ACHN (cell line): ENCODE data around the gene DIAPH2.

ENCODE experiments used
- DNase-seq: peaks from one replicate; pipeline ENCODE4 v3.0.0-alpha.2; 2015
- in situ Hi-C: cut with HindIII; loops from 2 replicates; pipeline ENCODE4 v1.10.0; 2017; ENCODE audit warnings: low sequenced_read_pairs, low pct_ligation_motif_present, low pct_unique_long_range_greater_than_20kb

The DIAPH2 gene

DNA sequence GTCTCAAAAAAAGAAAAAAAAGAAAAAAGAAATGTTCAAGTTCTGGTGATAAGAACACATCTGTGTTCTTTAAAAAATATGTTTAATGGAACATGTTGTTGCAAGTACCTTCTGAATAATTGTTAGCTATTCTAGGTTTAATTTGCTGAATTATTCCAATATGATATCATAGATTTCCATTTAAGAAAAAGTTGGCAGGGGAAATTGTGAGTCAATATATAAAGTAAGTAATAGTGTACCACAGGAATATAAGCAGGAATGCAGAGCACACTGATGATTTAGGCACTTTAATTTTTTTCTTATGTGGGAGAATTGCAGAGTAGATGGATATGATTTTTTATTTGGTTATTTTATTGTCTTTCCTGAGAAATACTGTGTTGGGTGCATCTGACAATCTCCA lies 389.8 kb downstream of the DIAPH2 start:
- no peak for DNase-seq
- in situ Hi-C loops, result no loop called here

DNA sequence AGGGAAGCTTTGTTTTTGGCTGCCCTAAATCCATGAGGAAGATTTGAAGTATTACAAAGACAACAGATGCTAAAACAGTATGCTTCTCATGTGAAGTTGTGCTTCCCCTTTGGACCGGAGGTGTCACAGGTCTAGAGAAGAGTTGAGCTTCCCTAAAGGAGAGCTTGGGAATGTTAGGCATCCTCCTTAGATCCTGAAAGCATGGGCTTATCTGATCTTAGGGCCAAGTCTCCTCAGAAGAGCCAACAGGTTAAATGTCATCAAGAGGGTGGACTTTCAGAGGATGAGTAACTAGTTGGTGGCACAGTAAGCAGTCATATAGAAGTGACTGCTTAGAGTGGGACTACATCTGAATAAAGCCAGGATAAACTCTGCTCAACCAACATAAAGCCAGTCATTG lies 404.5 kb downstream of the DIAPH2 start:
- in situ Hi-C loops, result no loop called here

DNA sequence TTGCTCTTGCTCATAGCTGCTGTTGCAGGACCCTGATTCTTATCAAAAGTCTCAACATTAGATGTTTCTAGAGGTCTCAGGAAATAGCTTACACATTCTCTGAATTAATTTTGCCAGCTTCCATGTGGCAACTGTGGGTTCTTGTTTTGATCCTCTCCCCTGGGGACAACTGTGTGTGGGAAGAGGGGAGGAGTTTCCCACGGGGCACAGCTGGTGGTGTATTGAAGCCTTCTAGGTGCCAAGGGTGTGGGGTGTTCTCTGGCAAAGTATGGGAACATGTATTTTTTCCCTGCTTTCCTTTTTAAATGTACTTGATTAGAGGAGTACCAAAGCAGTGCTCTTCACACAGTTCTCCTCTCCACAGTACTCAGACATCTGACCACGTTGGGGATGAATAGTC lies 411.7 kb downstream of the DIAPH2 start:
- no peak for DNase-seq
- in situ Hi-C loops, result no loop called here

More for the DNA sequence above, 404.5 kb downstream of the DIAPH2 start:
- no peak for DNase-seq

DNA sequence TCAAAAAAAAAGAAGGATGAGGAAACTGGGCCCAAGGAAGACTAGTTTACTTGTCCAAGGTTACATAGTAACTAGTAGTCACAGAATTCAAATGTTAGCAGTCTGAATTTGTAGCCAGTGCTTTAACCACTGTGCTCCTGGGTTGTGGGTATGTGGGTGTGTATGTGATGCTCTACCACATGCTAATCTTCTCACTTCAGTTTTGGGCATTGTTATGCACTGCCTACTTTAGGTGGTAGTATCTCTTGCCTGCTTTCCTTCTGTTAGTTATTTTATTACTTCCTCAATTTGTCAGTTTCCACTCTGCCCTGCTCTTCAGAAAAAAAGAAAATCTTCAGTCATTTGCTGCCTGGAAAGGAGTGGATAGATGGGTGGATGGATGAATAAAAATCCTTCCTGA lies 418.3 kb downstream of the DIAPH2 start:
- in situ Hi-C loops, result no loop called here
- no peak for DNase-seq

DNA sequence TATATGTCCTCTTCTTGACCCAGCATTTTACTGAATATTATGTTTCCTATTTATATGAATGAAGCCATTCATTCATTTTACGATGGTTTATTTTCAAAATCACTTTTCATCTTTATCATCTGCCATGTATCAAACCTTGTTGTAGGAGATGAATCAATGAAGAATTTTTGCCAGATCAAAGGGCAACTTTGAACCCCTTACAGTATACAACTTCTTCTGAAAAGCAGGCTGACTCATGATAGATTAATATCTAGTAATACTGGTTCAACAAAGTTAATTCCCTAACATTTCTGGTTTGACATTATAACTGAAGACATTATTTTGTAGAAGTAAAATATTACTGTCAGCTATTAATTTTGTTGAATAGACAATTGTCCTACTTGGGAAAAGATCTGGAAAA lies 425.1 kb downstream of the DIAPH2 start:
- in situ Hi-C loops, result no loop called here
- no peak for DNase-seq

DNA sequence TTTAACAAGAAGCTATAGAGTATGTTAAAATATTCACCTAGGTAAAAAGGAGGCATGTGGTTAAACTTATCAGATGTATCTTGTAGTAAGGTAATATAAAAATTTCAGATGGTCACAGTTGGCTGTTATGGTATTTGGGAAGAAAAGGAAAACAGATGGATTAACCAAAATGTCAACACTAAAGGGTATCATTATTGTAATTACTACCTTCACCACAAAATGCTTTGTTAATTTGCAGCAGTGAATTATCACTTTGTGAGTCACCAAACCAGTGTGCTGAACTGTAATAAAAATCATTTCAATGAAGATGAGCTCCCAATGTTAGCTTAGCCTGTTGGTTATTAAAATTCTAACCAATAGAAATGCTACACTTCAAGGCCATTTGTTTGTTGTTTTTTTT lies 432.9 kb downstream of the DIAPH2 start:
- in situ Hi-C loops, result no loop called here
- DNase-seq, result no peak

DNA sequence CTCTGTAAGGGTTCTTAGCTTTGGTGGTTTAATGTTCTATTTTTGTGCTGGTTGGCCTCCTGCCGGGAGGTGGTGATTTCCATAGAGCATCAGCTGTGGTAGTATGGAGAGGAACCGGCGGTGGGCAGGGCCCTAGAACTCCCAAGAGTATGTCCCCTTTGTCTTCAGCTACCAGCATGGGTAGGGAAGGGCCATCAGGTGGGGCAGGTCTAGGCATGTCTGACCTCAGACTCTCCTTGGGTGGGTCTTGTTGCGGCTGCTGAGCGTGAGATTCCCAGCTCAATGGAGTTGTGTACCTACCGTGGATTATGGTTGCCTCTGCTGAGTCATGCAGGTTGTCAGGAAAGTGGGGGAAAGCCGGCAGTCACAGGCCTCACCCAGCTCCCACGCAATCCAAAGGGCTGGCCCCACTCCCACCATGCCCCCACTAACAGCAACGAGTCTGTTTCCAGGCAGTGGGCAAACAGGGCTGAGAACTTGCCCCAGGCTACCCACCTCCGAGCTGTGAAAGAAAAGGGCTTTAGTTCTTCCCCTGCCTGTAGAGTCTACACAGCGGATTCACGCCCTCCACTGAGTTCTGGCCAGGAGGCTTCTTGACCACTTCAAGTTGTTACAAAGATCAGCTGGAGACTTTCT lies 434.9 kb downstream of the DIAPH2 start:
- in situ Hi-C loops, result no loop called here
- DNase-seq, result no peak

DNA sequence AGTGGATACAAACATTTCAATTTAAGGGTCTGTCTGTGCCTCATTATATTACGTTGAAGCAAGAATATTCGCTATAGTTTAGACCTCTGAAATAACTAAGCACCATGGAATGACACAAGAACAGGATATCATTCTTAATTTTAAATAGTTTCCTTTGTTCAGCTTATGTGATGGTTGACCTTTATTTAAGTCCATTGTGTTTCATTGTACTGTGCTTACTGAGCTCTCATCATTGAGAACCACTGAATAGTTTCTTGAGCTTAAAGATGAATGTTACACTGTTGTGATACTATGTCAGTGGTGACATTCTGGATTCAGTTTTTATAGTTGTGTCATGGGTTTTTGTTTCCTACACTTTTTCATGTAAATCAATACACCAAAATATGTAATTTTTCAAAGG lies 438.4 kb downstream of the DIAPH2 start:
- in situ Hi-C loops, result no loop called here

DNA sequence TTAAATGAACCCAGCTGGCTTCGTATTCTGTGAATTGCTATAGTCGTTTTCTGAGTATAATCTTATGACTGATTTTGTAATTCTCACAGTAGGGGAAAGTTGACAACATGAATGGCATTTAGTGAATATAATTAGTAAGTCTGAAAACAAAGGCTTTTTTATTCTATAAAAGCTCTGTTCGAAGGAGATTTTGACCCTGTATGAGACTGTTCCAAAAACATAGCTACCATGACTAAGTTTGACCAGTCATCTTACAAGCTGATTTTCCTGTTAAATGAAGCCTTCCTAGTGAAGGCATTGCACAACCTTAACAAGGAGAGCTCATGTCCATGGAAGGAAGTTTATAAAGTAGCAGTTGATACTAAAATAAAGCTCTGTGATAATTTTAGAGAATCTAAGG lies 441.4 kb downstream of the DIAPH2 start:
- no peak for DNase-seq

More for the DNA sequence above, 438.4 kb downstream of the DIAPH2 start:
- no peak for DNase-seq

DNA sequence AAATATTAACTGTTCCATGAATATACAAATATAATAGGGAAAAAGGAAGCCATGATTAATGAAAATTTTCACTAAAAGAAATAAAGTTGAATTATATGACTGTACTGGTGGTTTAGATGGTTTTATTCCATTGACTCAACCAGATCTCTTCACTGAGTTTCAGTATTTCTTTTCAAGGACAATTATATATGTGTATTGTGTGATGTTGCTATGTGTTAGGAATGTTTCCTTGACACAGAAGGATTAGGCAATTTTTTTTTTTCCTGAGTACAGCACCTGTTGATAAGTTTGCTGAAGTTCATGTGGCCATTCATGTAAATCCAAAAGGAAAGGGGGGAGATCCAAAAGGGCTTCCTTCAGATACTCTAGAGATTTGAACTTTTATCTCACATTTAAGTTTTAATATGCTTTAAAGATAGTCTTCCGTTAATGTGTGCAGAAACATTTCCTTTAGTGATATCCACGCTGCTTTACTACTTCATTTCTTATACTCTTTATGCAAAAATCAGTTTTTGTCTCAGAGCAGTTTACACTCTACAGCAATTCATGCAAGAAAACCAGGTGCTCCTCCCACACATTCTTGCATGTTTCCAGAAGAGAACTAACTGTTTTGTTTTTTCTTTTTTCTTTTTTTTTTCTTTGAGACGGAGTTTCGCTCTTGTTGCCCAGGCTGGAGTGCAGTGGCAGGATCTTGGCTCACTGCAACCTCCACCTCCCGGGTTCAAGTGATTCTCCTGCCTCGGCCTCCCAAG lies 448.2 kb downstream of the DIAPH2 start:
- in situ Hi-C loops, result no loop called here
- no peak for DNase-seq

More for the DNA sequence above, 441.4 kb downstream of the DIAPH2 start:
- in situ Hi-C loops, result no loop called here

DNA sequence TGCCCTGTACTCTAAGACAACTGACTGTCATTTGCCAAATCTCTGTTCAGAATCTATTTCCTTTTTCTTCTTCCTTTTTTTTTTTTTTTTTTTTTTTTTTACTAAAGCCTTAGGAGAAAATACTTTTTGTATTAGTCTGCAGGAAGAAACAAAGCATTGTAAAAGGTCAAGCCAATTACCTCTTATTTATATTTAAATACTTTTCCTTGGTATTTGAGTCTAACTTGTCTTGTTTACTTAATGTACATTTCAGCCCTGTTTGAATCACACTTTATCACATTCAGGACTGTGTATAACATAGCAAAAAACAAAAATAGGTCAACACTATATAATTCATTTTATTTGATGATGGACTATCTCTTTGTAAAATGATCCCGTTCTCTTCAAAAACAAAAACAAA lies 461.3 kb downstream of the DIAPH2 start:
- in situ Hi-C loops, result no loop called here
- no peak for DNase-seq

DNA sequence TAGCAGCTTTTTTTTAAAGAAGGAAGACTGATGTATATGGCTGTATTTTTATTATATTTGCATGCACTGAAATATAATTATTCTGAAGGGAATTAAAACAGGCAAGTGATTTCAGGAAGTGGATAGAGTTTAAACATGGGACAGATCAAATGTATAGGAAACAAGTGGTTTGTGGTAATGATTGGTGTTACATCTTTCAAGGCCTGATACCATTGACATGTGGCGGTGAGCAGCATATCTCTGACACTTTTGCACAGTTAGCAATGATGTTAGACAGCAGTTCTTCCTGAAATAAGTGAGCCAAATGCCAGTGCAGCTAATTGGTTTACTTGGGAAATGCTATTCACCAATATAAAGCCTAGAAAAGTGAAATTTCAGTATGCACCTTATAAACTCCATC lies 471.2 kb downstream of the DIAPH2 start:
- no peak for DNase-seq
- in situ Hi-C loops, result no loop called here

DNA sequence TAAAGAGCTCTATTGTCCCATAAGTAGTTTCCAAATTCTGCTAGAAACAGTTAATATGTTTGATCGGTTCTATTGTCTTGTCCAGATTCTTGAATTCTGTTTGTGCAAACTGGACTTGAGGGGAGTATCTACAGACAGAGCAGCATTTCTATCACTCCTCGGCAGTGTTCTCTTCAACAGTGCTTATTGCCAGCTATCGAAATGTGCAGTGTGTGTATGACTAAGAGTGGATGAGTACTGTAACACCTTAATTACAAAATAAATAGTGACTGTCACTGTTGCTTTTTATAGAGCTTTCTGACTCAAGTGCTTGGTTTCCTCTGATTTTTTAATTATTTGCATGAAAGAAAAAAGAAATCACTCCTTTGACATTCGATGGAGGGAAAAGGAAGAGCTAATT lies 473.6 kb downstream of the DIAPH2 start:
- in situ Hi-C loops, result no loop called here
- no peak for DNase-seq

DNA sequence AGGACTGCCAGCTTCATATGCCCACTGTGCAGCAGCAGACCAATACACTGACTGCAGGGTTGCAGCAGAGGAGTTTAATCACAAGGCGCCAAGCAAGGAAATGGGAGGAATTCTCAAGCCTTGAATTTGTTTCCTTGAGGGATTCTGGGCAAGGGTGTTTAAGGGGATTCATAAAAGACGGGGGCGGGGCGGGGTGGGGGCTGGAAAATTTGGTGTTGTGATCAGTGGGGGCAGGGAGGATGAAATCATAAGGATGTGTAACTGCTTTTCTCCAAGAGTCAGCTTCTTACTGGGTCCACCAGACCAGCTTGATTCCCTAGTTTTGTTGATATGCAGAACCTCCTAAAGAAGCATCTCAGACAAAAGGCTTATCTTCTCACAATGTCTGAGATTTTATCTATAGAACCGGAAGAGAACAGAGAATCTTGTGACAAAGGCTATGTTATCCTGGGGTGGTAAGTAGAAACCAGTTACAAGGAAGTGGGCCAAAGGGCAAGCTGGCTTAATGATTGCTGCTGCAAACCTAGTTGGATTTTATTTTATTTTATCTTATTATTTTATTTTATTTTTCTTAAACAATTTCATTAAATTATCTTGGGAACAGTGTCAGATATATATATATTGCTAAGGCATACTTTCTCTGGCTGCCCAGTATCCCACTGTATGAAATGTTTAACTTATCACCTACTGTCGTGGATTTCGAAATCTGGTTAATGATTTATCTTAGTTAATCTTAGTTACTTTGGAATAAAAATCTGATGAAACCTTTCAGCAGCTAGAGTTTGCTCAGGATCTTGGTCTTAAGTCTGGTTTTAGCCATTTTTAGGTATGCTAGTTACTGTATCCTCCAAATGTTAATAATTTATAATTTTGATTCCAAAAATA lies 475.5 kb downstream of the DIAPH2 start:
- in situ Hi-C loops, result no loop called here
- DNase-seq, result no peak

DNA sequence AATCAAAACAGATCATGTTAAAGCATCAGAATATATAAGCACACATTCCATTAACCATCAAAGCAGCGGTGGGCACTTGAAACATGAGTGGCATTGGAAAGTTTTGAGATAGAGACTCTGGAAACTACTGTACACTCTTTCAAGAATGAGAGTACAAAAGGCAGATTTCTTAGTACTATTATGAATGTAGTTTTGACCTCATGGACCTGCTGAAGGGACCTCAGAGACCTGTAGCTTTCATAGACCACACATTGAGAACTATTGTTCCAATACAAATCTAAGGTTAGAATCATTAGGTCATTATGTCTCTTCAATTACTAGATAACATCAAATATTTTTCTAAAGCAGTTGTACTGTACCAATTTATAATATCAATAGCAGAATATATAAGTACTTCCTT lies 482.7 kb downstream of the DIAPH2 start:
- no peak for DNase-seq
- in situ Hi-C loops, result no loop called here

DNA sequence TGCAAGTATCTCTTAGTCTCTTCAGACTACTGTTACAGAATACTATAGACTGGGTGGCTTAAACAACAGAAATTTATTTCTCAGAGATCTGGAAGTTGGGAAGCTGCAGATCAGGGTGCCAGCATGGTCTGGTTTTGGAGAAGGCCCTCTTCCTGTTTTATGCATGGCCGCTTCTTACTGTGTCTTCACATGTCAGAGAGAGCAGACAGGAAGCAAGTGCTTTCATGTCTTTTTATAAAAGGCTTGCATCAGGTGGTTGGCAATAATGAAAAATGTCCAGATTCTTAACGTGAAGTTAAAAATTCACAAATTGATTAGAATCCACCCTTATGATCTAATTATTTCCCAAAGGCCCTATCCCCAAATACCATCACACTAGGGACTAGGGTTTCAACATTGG lies 484.0 kb downstream of the DIAPH2 start:
- DNase-seq, result no peak
- in situ Hi-C loops, result no loop called here

DNA sequence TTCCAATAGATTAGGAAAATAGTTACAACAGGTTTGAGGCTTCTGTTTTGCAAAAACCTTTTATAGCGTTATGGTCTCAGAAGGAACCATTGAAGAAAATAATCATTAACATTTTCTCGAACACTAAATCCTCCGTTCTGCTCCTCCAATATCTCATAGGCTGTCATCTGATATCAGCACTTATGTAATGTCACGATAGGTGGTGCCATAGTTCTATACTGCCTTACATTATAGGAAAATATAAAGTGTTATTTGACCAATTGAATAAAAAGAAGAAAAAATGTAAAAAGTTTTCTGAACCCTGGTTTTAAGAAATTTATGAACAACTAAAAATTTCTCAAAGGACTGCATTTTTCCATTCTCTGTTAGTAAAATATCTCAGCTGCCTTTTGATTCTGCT lies 490.5 kb downstream of the DIAPH2 start:
- in situ Hi-C loops, result no loop called here
- DNase-seq, result no peak

DNA sequence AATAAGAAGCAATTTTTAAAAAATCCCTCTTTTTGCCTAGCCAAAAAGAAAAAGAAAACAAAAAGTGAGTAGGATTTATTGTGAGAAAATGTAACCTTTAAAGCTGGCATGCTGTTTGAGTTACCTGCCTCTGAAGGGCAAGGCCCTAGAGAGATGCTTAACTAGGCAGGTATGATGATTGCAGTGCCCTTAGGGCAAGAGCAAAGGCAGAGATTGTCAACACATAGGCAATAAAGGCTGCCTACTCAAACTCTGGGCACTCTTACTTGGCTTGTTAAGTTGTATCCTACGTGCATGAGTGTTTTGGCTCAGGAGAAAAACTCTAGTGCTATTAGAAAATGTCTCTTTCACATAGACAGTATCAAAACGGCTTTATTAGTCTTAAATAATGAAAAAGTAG lies 505.0 kb downstream of the DIAPH2 start:
- DNase-seq, result no peak

DNA sequence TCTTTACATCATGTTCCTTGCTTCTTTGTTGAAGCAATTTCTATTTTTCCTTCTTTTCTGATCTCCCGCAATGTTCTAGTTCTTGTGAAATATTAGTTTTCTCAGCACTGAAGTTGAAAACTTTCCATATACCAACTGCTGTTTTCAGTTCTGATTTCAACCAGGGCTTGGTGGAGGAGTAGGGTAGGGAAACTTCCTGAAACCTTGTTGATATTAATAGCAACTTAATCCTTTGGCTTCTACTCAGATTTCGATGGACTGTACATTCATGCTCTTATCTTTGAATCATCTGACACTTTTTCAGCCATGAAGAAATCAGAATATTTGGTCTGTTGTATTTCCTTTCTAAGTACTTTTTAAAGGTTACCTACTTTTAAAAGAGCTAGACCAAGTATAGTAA lies 514.9 kb downstream of the DIAPH2 start:
- in situ Hi-C loops, result no loop called here
- DNase-seq, result no peak

More for the DNA sequence above, 505.0 kb downstream of the DIAPH2 start:
- in situ Hi-C loops, result no loop called here
